ENCODE data around the gene ZBTB8OS. TPM values are rescaled to one million over a fixed set of nuclear protein-coding genes. Genes with fewer than 3 reads are reported as not detected.

ZBTB8OS gene
- total RNA-seq, 3 donors from 2014 or later: 19.5 to 32.1 (median 31.1) TPM

GRCh38 chr1:32580348-32581017, 69.9 kb downstream of the ZBTB8OS start:
- TF ChIP-seq POLR2A (IDR thresholded peaks at IDR 0.05): no peak
- no peak for TF ChIP-seq POLR2AphosphoS5 (IDR thresholded peaks at IDR 0.05)
- no peak for TF ChIP-seq CTCF (IDR thresholded peaks at IDR 0.05)
- H3K27ac ChIP-seq: no peak overlapping the region
- no peak overlapping the region for H3K4me3 ChIP-seq
- no peak for DNase-seq (ENCODE audit: low spot score in 2 of 2)
- no peaks in the 10 kb centered on the region for H3K4me1 ChIP-seq
- H3K27me3 ChIP-seq: no peaks in the 10 kb centered on the region
- intact Hi-C loops (cut with DNase I; ENCODE audit: low total_unique reads): no loop called here
- H3K9me3 ChIP-seq: no peaks in the 10 kb centered on the region
- H3K36me3 ChIP-seq: no peaks in the 10 kb centered on the region

Other genes starting within 250 kb of the ZBTB8OS start
- under 1 TPM; under 0.01 to 0.15 (median under 0.01) TPM for gene ZBTB8B, start 185.5 kb downstream of the ZBTB8OS start, total RNA-seq
- gene ZBTB8A, start 111.1 kb downstream of the ZBTB8OS start, total RNA-seq: 1 to 10 TPM; 6.6 to 10.0 (median 9.6) TPM
- 100 to 1,000 TPM; 111 to 161 (median 121) TPM for gene RBBP4, start 658 bp upstream of the ZBTB8OS start, total RNA-seq
- gene SYNC, start 52.2 kb upstream of the ZBTB8OS start, total RNA-seq: 10 to 100 TPM in 2 of 3 donors, 1 to 10 TPM in 1; 9.8 to 24.2 (median 13.6) TPM
- gene YARS1, start 166.8 kb upstream of the ZBTB8OS start, total RNA-seq: 10 to 100 TPM; 53.8 to 67.5 (median 67.2) TPM
- gene S100PBP, start 167.1 kb upstream of the ZBTB8OS start, total RNA-seq: 10 to 100 TPM; 25.0 to 49.0 (median 29.5) TPM
- under 1 TPM in 2 of 3 donors, not detected in 1; 0.59 to 0.96 TPM for gene FNDC5, start 220.4 kb upstream of the ZBTB8OS start, total RNA-seq
- gene HPCA, start 235.9 kb upstream of the ZBTB8OS start, total RNA-seq: 1 to 10 TPM in 1 of 3 donors, not detected in 2; 2.0 TPM

All from breast epithelium (tissue), 4 donors.